ENCODE results near the gene ATXN7L1. TPM values are rescaled to one million over a fixed set of nuclear protein-coding genes. Genes with fewer than 3 reads are reported as not detected.

Gene ATXN7L1
- total RNA-seq, 1 experiment from 2014 or later: 38.5 TPM

- no peak for TF ChIP-seq ATF2 (CRISPR knock-in tag; IDR thresholded peaks at IDR 0.05; ENCODE audit: borderline replicate concordance, low read depth)
- TF ChIP-seq NFYB (CRISPR knock-in tag; conservative IDR thresholded peaks at IDR 0.05; ENCODE audit: low read depth): no peak
- TF ChIP-seq FOXP1 (CRISPR knock-in tag; IDR thresholded peaks at IDR 0.05; ENCODE audit: borderline replicate concordance): no peak
- TF ChIP-seq ZNF396 (CRISPR knock-in tag; IDR thresholded peaks at IDR 0.05; ENCODE audit: borderline replicate concordance): no peak
- TF ChIP-seq ATF1 (CRISPR knock-in tag; IDR thresholded peaks at IDR 0.05): no peak
- TF ChIP-seq NR2C2 (CRISPR knock-in tag; IDR thresholded peaks at IDR 0.05): no peak
- no peak for TF ChIP-seq ELF4 (CRISPR knock-in tag; IDR thresholded peaks at IDR 0.05; ENCODE audit: low read depth)
- no peak for TF ChIP-seq MXD4 (CRISPR knock-in tag; IDR thresholded peaks at IDR 0.05; ENCODE audit: borderline replicate concordance)
Measured at GRCh38 chr7:105734233-105734632, 142.2 kb downstream of the ATXN7L1 start (continued).

- Mint-ChIP-seq H3K36me3 (peaks cover 10% of the 10 kb centered on the region), H3K9me3 (peaks cover 5% of the 10 kb centered on the region), H3K4me3 (no peak overlapping the region), H3K4me1 (peaks cover 11% of the 10 kb centered on the region), H3K27me3 (ENCODE audit: low read depth) (no peaks in the 10 kb centered on the region), H3K27ac (no peak overlapping the region)
- ATAC-seq (no peak), DNase-seq (ENCODE audit: low spot score) (no peak)
- ChIA-PET POLR2A (interaction anchor here (0.7 kb wide), 1 partner anchor 30 kb away, joined by 4 read pairs; no protein-coding TSS in a partner anchor), CTCF (interaction anchor here (0.7 kb wide), 1 partner anchor 28 kb away, joined by 4 read pairs; no protein-coding TSS in a partner anchor)
- no peak for TF ChIP-seq ATF1 (CRISPR knock-in tag; IDR thresholded peaks at IDR 0.05)
- TF ChIP-seq ZNF512 (CRISPR knock-in tag; IDR thresholded peaks at IDR 0.05; ENCODE audit: borderline replicate concordance): no peak
- no peak for TF ChIP-seq CREM (CRISPR knock-in tag; IDR thresholded peaks at IDR 0.05)
- TF ChIP-seq ZNF317 (CRISPR knock-in tag; IDR thresholded peaks at IDR 0.05; ENCODE audit: borderline replicate concordance, low read depth): no peak
- no peak for TF ChIP-seq CREB1 (CRISPR knock-in tag; IDR thresholded peaks at IDR 0.05)
- TF ChIP-seq SOX15 (CRISPR knock-in tag; IDR thresholded peaks at IDR 0.05): no peak
- no peak for TF ChIP-seq PRRX2 (CRISPR knock-in tag; IDR thresholded peaks at IDR 0.05)
- TF ChIP-seq NFYB (CRISPR knock-in tag; conservative IDR thresholded peaks at IDR 0.05; ENCODE audit: low read depth): no peak
- no peak for TF ChIP-seq CBFB (CRISPR knock-in tag; IDR thresholded peaks at IDR 0.05; ENCODE audit: low read depth)
- no peak for TF ChIP-seq OVOL2 (CRISPR knock-in tag; IDR thresholded peaks at IDR 0.05; ENCODE audit: borderline replicate concordance)
- no peak for TF ChIP-seq PRDM15 (CRISPR knock-in tag; IDR thresholded peaks at IDR 0.05)
Measured at GRCh38 chr7:105731042-105731441, 145.4 kb downstream of the ATXN7L1 start.

- H3K36me3 Mint-ChIP-seq: peaks cover 6% of the 10 kb centered on the region; the same call in 1 of the 2 replicates
- ATAC-seq (no peak), DNase-seq (ENCODE audit: low spot score) (no peak)
- no peak for TF ChIP-seq EMX1 (CRISPR knock-in tag; IDR thresholded peaks at IDR 0.05)
- H3K4me3 Mint-ChIP-seq: no peak overlapping the region
- H3K27ac Mint-ChIP-seq: no peak overlapping the region
- POLR2A ChIA-PET: no interaction called here
- peaks cover 30% of the 10 kb centered on the region for H3K4me1 Mint-ChIP-seq
- H3K27me3 Mint-ChIP-seq (ENCODE audit: low read depth): no peaks in the 10 kb centered on the region
- H3K9me3 Mint-ChIP-seq: no peaks in the 10 kb centered on the region
- CTCF ChIA-PET: no interaction called here
Measured at GRCh38 chr7:105728028-105728427, 148.4 kb downstream of the ATXN7L1 start.
